WTC11 (cell line): Measurements from ENCODE around the gene DKC1. TPM values are rescaled to one million over a fixed set of nuclear protein-coding genes. Genes with fewer than 3 reads are reported as not detected.

ENCODE experiments used
- ATAC-seq: fragments of 200-7000 bp; cut with Tn5 transposase; 2 replicates; pipeline ENCODE4 v1.10.0; 2021; ENCODE audit warnings: mild to moderate bottlenecking, moderate library complexity
- CTCF ChIA-PET: fragments of 300-600 bp; sonication (Branson Sonifier 250); formaldehyde crosslinking; loops from one replicate; lab custom pipeline; 2021; ENCODE audit warnings: antibody characterized with exemption; lab: Charles Lee
- POLR2A ChIA-PET: fragments of 350-600 bp; sonication (Branson Sonifier 250); formaldehyde crosslinking; loops from one replicate; lab custom pipeline; 2021; ENCODE audit warnings: antibody characterized with exemption; lab: Charles Lee
- DNase-seq: peaks from one replicate; pipeline ENCODE4 v3.0.0; 2021; ENCODE audit warnings: low spot score
- H3K27ac Mint-ChIP-seq: 2 replicates; pipeline ENCODE4 v1.8.0; 2021; ENCODE audit warnings: mixed read lengths
- H3K27me3 Mint-ChIP-seq: 2 replicates; pipeline ENCODE4 v1.8.0; 2021; ENCODE audit warnings: low read depth, mild to moderate bottlenecking, moderate library complexity, mixed read lengths
- H3K36me3 Mint-ChIP-seq: 2 replicates; pipeline ENCODE4 v1.8.0; 2021; ENCODE audit warnings: mixed read lengths
- H3K4me1 Mint-ChIP-seq: 2 replicates; pipeline ENCODE4 v1.8.0; 2022; ENCODE audit warnings: mixed read lengths
- H3K4me3 Mint-ChIP-seq: 2 replicates; pipeline ENCODE4 v1.8.0; 2021; ENCODE audit warnings: mild to moderate bottlenecking, moderate library complexity, mixed read lengths
- H3K9me3 Mint-ChIP-seq: 2 replicates; pipeline ENCODE4 v1.8.0; 2021; ENCODE audit warnings: mixed read lengths
- ATF1 ChIP-seq: sonication (generic); formaldehyde crosslinking; IDR thresholded peaks from 2 replicates; pipeline ENCODE4 v1.8.1; 2023; ENCODE audit warnings: mild to moderate bottlenecking, moderate library complexity, missing genetic modification reagents
- CDX4 ChIP-seq: fragments of 250-450 bp; sonication (Bioruptor Pico); IDR thresholded peaks from 2 replicates; pipeline ENCODE4 v1.9.0; 2021; ENCODE audit warnings: moderate library complexity, mild to moderate bottlenecking, inconsistent platforms, borderline replicate concordance
- E2F4 ChIP-seq: sonication (generic); formaldehyde crosslinking; IDR thresholded peaks from 2 replicates; pipeline ENCODE4 v1.8.1; 2022; ENCODE audit warnings: low read depth, mild to moderate bottlenecking, moderate library complexity, missing genetic modification reagents, borderline replicate concordance
- ETV6 ChIP-seq: sonication (generic); formaldehyde crosslinking; IDR thresholded peaks from 2 replicates; pipeline ENCODE4 v1.8.1; 2022; ENCODE audit warnings: mild to moderate bottlenecking, missing genetic modification reagents
- FOXK1 ChIP-seq: sonication (generic); formaldehyde crosslinking; IDR thresholded peaks from 2 replicates; pipeline ENCODE4 v1.8.0; 2022; ENCODE audit warnings: mild to moderate bottlenecking, moderate library complexity, missing genetic modification reagents
- GABPB1 ChIP-seq: sonication (generic); formaldehyde crosslinking; IDR thresholded peaks from 2 replicates; pipeline ENCODE4 v1.8.1; 2023; ENCODE audit warnings: mild to moderate bottlenecking, missing genetic modification reagents
- GTF2I ChIP-seq: fragments of 250-450 bp; sonication (Bioruptor Pico); conservative IDR thresholded peaks from 2 replicates; pipeline ENCODE4 v1.4.0; 2021; ENCODE audit warnings: mild to moderate bottlenecking
- JAZF1 ChIP-seq: fragments of 250-450 bp; sonication (Bioruptor Pico); IDR thresholded peaks from 2 replicates; pipeline ENCODE4 v1.9.0; 2021; ENCODE audit warnings: moderate library complexity, mild to moderate bottlenecking, inconsistent platforms
- JUN ChIP-seq: sonication (generic); formaldehyde crosslinking; IDR thresholded peaks from 2 replicates; pipeline ENCODE4 v1.8.0; 2023; ENCODE audit warnings: mild to moderate bottlenecking, missing genetic modification reagents
- MXD4 ChIP-seq: fragments of 250-450 bp; sonication (Bioruptor Pico); IDR thresholded peaks from 2 replicates; pipeline ENCODE4 v1.8.0; 2021; ENCODE audit warnings: mild to moderate bottlenecking, moderate library complexity, borderline replicate concordance
- NR2C2 ChIP-seq: sonication (generic); formaldehyde crosslinking; IDR thresholded peaks from 2 replicates; pipeline ENCODE4 v1.8.0; 2022; ENCODE audit warnings: mild to moderate bottlenecking, missing genetic modification reagents
- RELA ChIP-seq: sonication (generic); formaldehyde crosslinking; IDR thresholded peaks from 2 replicates; pipeline ENCODE4 v1.8.1; 2022; ENCODE audit warnings: missing genetic modification reagents, mild to moderate bottlenecking, borderline replicate concordance
- SOX15 ChIP-seq: fragments of 250-450 bp; sonication (Bioruptor Pico); IDR thresholded peaks from 2 replicates; pipeline ENCODE4 v1.9.0; 2021; ENCODE audit warnings: mild to moderate bottlenecking
- TEAD1 ChIP-seq: sonication (generic); formaldehyde crosslinking; IDR thresholded peaks from 2 replicates; pipeline ENCODE4 v1.8.0; 2022; ENCODE audit warnings: mild to moderate bottlenecking, missing genetic modification reagents
- ZBTB21 ChIP-seq: sonication (generic); formaldehyde crosslinking; IDR thresholded peaks from 2 replicates; pipeline ENCODE4 v1.8.1; 2023; ENCODE audit warnings: mild to moderate bottlenecking, missing genetic modification reagents, borderline replicate concordance
- ZNF121 ChIP-seq: sonication (generic); formaldehyde crosslinking; IDR thresholded peaks from 2 replicates; pipeline ENCODE4 v1.8.0; 2023; ENCODE audit warnings: missing genetic modification reagents
- ZNF423 ChIP-seq: fragments of 250-450 bp; sonication (Bioruptor Pico); IDR thresholded peaks from 2 replicates; pipeline ENCODE4 v2.1.2; 2022; ENCODE audit warnings: mild to moderate bottlenecking, moderate library complexity
- ZNF512 ChIP-seq: sonication (generic); formaldehyde crosslinking; IDR thresholded peaks from 2 replicates; pipeline ENCODE4 v1.8.1; 2022; ENCODE audit warnings: missing genetic modification reagents, borderline replicate concordance
- ZNF671 ChIP-seq: fragments of 250-450 bp; sonication (Bioruptor Pico); IDR thresholded peaks from 2 replicates; pipeline ENCODE4 v1.8.0; 2021; ENCODE audit warnings: mild to moderate bottlenecking
- total RNA-seq: library from RNA; stranded (reverse); gene quantifications from 3 replicates; pipeline ENCODE4 v1.2.3, GENCODE V29; 2021
- TF ChIP-seq, protein P1 (sequence below): sonication (generic); formaldehyde crosslinking; IDR thresholded peaks from 2 replicates; pipeline ENCODE4 v1.8.0; 2023; ENCODE audit warnings: mild to moderate bottlenecking, missing genetic modification reagents
- TF ChIP-seq, protein P2 (sequence below): sonication (generic); formaldehyde crosslinking; IDR thresholded peaks from 2 replicates; pipeline ENCODE4 v1.8.0; 2022; ENCODE audit warnings: mild to moderate bottlenecking, missing genetic modification reagents
- TF ChIP-seq, protein P3 (sequence below): sonication (generic); formaldehyde crosslinking; IDR thresholded peaks from 2 replicates; pipeline ENCODE4 v1.8.0; 2022; ENCODE audit warnings: missing genetic modification reagents
- TF ChIP-seq, protein P4 (sequence below): fragments of 250-450 bp; sonication (Bioruptor Pico); IDR thresholded peaks from 2 replicates; pipeline ENCODE4 v1.9.0; 2021; ENCODE audit warnings: mild to moderate bottlenecking

The DKC1 gene
- total RNA-seq, 1 experiment from 2014 or later: 123 TPM

DNA sequence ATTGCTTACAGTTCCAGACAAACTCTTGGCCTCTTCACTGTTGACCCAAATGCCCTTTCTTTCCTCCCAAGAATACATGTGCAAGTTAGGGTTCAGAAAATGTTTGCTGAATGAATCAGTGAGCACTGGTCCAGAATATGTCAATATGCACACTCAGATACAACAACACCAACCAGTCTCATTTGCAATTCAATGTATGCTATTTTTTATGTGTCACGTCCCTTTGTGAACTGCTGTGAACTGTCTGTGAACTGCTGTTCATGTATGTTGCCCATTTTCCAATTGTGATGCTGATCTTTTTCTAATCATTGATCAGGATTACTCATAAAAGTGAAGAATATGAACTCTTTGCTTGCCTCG is 29.6 kb upstream of the DKC1 start:
- TF ChIP-seq, protein P1, sequence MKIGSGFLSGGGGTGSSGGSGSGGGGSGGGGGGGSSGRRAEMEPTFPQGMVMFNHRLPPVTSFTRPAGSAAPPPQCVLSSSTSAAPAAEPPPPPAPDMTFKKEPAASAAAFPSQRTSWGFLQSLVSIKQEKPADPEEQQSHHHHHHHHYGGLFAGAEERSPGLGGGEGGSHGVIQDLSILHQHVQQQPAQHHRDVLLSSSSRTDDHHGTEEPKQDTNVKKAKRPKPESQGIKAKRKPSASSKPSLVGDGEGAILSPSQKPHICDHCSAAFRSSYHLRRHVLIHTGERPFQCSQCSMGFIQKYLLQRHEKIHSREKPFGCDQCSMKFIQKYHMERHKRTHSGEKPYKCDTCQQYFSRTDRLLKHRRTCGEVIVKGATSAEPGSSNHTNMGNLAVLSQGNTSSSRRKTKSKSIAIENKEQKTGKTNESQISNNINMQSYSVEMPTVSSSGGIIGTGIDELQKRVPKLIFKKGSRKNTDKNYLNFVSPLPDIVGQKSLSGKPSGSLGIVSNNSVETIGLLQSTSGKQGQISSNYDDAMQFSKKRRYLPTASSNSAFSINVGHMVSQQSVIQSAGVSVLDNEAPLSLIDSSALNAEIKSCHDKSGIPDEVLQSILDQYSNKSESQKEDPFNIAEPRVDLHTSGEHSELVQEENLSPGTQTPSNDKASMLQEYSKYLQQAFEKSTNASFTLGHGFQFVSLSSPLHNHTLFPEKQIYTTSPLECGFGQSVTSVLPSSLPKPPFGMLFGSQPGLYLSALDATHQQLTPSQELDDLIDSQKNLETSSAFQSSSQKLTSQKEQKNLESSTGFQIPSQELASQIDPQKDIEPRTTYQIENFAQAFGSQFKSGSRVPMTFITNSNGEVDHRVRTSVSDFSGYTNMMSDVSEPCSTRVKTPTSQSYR (CRISPR knock-in tag): no peak
- TF ChIP-seq ZBTB21 (no peak), ZNF423 (CRISPR knock-in tag) (no peak), CDX4 (no peak), SOX15 (CRISPR knock-in tag) (no peak), GABPB1 (CRISPR knock-in tag) (no peak), ZNF512 (CRISPR knock-in tag) (no peak), E2F4 (no peak), RELA (no peak)
- TF ChIP-seq, protein P2, sequence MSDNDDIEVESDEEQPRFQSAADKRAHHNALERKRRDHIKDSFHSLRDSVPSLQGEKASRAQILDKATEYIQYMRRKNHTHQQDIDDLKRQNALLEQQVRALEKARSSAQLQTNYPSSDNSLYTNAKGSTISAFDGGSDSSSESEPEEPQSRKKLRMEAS: no peak
- TF ChIP-seq, protein P3, sequence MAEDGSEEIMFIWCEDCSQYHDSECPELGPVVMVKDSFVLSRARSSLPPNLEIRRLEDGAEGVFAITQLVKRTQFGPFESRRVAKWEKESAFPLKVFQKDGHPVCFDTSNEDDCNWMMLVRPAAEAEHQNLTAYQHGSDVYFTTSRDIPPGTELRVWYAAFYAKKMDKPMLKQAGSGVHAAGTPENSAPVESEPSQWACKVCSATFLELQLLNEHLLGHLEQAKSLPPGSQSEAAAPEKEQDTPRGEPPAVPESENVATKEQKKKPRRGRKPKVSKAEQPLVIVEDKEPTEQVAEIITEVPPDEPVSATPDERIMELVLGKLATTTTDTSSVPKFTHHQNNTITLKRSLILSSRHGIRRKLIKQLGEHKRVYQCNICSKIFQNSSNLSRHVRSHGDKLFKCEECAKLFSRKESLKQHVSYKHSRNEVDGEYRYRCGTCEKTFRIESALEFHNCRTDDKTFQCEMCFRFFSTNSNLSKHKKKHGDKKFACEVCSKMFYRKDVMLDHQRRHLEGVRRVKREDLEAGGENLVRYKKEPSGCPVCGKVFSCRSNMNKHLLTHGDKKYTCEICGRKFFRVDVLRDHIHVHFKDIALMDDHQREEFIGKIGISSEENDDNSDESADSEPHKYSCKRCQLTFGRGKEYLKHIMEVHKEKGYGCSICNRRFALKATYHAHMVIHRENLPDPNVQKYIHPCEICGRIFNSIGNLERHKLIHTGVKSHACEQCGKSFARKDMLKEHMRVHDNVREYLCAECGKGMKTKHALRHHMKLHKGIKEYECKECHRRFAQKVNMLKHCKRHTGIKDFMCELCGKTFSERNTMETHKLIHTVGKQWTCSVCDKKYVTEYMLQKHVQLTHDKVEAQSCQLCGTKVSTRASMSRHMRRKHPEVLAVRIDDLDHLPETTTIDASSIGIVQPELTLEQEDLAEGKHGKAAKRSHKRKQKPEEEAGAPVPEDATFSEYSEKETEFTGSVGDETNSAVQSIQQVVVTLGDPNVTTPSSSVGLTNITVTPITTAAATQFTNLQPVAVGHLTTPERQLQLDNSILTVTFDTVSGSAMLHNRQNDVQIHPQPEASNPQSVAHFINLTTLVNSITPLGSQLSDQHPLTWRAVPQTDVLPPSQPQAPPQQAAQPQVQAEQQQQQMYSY (CRISPR knock-in tag): no peak
- Mint-ChIP-seq H3K4me3 (no peak overlapping the region), H3K4me1 (peaks cover 12% of the 10 kb centered on the region), H3K9me3 (no peaks in the 10 kb centered on the region), H3K27me3 (no peaks in the 10 kb centered on the region; the same call in 1 of the 2 replicates), H3K27ac (no peak overlapping the region), H3K36me3 (no peaks in the 10 kb centered on the region)
- no peak for ATAC-seq
- ChIA-PET CTCF (no interaction called here), POLR2A (no interaction called here)
- DNase-seq: no peak

GRCh38 chrX:154734061-154734781 is 28.4 kb upstream of the DKC1 start:
- no peaks in the 10 kb centered on the region; the same call in 1 of the 2 replicates for H3K27me3 Mint-ChIP-seq
- H3K9me3 Mint-ChIP-seq: no peaks in the 10 kb centered on the region
- DNase-seq (no peak), ATAC-seq (no peak)
- H3K27ac Mint-ChIP-seq: no peak overlapping the region
- no peak overlapping the region for H3K4me3 Mint-ChIP-seq
- POLR2A ChIA-PET: no interaction called here
- CTCF ChIA-PET: no interaction called here
- H3K4me1 Mint-ChIP-seq: peaks cover 12% of the 10 kb centered on the region
- no peaks in the 10 kb centered on the region for H3K36me3 Mint-ChIP-seq
- TF ChIP-seq SOX15 (CRISPR knock-in tag) (no peak), ZBTB21 (no peak), ZNF121 (CRISPR knock-in tag) (no peak), GTF2I (CRISPR knock-in tag) (no peak), FOXK1 (CRISPR knock-in tag) (no peak), JAZF1 (no peak), NR2C2 (no peak), MXD4 (CRISPR knock-in tag) (no peak), ZNF671 (CRISPR knock-in tag) (no peak), JUN (CRISPR knock-in tag) (no peak), TEAD1 (CRISPR knock-in tag) (no peak), ATF1 (CRISPR knock-in tag) (no peak), ETV6 (no peak)
- TF ChIP-seq, protein P4, sequence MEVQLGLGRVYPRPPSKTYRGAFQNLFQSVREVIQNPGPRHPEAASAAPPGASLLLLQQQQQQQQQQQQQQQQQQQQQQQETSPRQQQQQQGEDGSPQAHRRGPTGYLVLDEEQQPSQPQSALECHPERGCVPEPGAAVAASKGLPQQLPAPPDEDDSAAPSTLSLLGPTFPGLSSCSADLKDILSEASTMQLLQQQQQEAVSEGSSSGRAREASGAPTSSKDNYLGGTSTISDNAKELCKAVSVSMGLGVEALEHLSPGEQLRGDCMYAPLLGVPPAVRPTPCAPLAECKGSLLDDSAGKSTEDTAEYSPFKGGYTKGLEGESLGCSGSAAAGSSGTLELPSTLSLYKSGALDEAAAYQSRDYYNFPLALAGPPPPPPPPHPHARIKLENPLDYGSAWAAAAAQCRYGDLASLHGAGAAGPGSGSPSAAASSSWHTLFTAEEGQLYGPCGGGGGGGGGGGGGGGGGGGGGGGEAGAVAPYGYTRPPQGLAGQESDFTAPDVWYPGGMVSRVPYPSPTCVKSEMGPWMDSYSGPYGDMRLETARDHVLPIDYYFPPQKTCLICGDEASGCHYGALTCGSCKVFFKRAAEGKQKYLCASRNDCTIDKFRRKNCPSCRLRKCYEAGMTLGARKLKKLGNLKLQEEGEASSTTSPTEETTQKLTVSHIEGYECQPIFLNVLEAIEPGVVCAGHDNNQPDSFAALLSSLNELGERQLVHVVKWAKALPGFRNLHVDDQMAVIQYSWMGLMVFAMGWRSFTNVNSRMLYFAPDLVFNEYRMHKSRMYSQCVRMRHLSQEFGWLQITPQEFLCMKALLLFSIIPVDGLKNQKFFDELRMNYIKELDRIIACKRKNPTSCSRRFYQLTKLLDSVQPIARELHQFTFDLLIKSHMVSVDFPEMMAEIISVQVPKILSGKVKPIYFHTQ: no peak
